Ureter (tissue), 1 donor: Measurements from ENCODE around the gene FKBP11. TPM values are rescaled to one million over a fixed set of nuclear protein-coding genes. Genes with fewer than 3 reads are reported as not detected.
A peak's percentile ranks its signal among the peaks of the same experiment; 100 is the strongest.
"Not testable (repeated sequence)": the region's sequence is repeated elsewhere in the genome, so short reads cannot be mapped to it uniquely, and the experiment has no call there.

Experiments
- DNase-seq: peaks from one replicate; pipeline ENCODE4 v3.0.0-alpha.2; 2020; ENCODE audit warnings: low spot score
- total RNA-seq: library from RNA; stranded (reverse); gene quantifications from one replicate; pipeline ENCODE4 v1.2.4, GENCODE V29; 2023
- donor health status: DM: yes; HTN: yes; CAD: no.

Gene FKBP11
- total RNA-seq, 1 donor from 2014 or later, result 24.9 TPM

DNA sequence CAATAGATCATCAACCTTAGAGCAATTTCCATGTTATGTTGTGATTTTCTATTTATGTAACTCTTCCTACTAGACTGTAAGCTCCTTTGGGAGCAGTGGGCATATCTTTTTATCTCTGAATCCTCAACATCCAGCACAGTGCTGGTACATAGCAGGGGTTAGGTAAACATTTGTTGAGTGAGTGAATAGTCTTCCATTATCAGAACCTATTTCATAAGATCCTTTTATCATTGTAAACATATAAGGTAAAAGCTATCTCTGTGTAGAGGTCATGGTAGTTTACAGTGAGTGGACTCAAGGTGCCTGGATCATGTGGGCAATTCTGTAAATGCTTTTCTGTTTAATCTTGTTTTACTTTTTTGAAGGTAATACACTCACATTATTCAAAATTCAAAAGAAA, 15.1 kb downstream of the FKBP11 start:
- no peak for DNase-seq

DNA sequence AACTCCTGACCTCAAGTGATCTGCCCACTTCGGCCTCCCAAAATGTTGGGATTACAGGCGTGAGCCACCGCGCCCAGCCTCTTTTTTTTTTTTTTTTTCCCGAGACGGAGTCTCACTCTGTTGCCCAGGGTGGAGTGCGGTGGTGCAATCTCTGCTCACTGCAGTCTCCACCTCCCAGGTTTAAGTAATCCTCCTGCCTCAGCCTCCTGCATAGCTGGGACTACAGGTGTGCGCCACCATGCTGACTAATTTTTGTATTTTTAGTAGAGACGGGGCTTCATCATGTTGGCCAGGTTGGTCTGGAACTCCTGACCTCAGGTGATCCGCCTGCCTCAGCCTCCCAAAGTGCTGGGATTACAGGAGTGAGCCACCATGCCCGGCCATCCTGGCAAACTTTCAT, 15.6 kb downstream of the FKBP11 start:
- not testable (repeated sequence) for DNase-seq

DNA sequence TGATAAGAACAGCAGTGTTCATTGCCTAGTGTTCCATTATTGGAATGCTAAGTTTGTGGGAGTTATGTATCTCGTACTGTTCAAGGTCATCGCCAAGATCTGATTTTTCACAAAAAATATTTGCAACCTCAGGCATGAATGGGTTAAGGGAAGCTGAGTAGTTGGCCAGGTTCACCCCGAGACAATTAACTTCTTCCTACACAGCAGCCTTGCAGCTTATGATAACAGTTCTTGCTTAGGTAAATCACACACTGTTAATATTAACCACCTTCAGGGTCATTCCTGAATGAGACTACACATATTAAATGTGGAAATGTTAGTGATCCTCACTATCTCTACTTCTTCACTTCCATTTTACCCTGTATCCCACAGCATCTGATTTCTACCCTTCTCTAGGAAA, 18.0 kb downstream of the FKBP11 start:
- DNase-seq, result no peak

DNA sequence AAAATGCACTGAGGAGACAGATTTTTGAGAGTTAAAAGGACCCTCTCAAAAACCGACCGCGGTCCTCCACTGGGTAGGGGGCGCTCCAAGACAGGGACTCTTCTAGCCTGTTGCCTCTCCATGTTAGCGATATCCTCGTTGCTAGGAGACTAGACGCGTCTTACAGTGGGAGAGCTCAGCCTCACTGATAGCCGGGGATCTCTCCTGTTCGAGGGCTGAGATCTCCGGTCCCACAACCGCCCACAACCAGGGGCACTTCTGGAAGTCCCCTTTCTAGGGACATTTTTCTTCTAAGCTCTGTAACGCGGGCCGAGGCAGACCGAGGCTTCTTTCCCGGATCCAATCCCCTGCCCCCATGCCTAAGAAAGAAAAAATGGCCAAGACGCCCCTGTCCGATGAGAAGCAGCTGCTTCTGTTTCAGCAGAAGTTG, 21.3 kb downstream of the FKBP11 start:
- peak; percentile 76 for DNase-seq

DNA sequence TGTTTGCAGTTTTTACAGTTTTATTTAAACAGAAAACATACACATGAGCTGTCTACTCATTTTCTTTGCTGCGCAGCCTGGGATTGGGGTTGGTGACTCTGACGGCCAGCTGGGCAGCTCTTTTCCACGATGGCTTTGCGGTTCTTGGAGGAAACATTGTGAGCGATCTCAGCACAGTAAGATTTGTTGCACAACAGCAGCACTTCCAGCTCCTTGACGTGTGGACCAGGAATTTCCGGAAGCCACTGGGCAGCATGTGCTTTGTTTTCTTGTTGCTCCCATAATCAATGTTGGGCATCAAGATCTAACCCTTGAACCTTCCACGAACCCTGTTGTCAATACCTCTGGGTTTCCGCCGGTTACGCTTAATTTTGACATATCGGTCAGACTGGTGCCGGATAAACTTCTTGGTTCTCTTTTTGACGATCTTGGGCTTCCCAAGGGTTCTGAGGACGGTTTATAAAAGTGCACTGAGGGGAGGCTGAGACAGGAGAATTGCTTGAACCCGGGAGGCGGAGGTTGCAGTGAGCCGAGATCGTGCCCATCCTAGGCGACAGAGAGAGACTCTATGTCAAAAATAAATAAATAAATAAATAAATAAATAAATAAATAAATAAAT, 21.8 kb downstream of the FKBP11 start:
- DNase-seq, result no peak

DNA sequence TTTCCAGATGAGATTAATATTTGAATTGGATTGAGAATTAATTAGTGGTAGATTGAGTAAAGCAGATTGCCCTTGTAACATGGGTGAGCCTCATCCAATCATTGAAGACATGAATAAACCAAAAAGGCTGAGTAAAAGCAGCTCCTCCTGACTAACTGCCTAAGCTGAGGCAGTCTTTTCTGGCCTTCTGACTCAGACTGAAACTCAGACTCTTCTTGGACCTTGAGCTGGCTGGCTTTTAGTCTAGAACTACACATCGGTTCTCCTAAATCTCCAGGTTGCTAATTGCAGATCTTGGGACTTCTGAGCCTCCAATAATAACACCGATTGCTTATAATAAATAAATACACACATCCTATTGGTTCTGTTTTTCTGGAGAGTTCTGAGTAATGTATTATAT, 24.0 kb downstream of the FKBP11 start:
- no peak for DNase-seq

DNA sequence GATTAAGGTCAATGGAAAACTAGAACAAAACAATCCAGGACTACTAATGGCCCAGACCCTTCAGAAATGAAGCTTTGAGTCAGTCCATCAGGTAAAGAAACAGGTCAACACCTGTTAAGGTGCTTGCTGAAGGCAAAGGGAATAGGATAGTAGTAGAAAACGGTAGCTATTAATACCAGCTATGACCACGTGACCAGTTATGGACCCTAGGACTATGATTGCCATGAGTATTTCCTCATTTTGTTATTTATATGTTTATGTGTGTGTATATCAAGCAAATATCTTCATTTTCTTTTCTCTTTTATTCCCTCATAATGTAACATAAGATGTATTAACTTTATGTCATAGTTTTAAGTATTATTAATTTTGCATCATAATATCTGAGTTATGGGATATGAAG, 25.6 kb downstream of the FKBP11 start:
- no peak for DNase-seq

DNA sequence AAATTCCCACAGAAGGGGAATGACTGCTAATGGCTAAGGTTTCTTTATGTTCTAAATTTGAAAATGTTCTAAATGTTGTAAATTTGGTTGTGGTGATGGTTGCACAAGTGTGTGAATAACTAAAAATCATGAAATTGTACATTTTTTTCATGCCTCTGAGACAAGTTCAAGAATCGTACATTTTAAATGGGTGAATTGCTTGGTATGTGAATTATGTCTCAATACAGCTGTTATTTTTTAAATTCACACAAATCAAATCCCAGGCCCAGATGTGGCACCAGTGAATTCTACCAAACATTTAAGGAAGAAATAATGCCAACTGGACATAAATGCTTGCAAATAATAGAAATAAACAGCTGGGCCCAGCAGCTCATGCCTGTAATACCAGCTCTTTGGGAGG, 31.0 kb downstream of the FKBP11 start:
- DNase-seq, result no peak

DNA sequence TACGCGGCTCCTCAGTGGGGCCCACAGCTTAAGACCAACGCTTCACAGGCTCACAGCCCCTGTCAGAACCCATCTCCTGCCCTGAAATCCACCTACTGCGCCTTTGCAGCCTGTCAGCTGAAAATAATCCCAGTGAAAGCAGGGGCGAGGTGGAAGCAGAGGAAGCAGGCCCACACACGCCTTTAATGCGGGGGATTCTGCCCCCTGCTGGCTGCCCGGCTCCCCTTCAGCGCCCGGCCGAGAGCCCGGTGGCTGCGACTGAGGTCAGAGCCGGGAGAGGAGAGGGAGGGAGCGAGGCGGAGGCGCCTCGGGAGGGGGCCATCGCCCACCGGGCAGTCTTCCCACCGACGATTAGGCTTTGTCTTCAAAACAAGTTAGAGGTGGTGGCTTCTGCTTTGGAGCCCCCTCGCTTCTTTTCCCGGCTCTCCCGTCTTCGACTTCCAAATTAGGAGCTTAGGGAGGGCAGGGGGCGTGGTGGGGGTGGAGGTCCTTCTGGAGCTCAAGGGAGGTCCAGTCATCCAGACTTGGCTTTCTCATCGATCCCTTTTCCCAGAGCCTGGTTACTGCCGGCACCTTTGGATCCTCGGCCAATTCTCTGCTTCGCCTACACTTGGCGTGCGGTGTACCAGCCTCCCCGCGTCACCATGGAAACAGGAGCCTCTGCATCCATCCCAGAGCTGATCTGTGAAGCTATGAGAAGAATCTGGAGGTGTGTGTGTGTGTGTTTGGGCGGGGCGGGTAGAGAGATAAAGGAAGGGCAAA, 34.5 kb downstream of the FKBP11 start:
- DNase-seq, result peak; percentile 82

DNA sequence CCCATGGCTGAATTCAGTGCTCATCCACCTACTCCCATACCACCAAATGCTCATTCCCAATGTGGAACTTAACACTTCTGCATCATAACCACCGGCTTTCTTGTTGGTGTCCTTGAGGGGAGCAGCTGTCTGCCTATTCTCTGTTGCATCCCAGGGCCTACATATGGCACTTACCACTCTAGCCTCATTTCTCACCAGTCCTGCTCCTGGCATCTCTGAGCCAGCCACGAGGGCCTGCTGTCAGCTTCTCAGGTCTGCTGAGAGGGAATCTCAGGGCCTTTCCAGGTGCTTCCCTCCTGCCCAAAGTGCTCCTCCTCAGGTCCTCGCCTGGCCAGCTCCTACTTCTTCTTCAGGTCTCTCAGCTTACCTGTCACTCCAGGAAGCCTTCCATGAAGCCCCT, 35.6 kb downstream of the FKBP11 start:
- no peak for DNase-seq

DNA sequence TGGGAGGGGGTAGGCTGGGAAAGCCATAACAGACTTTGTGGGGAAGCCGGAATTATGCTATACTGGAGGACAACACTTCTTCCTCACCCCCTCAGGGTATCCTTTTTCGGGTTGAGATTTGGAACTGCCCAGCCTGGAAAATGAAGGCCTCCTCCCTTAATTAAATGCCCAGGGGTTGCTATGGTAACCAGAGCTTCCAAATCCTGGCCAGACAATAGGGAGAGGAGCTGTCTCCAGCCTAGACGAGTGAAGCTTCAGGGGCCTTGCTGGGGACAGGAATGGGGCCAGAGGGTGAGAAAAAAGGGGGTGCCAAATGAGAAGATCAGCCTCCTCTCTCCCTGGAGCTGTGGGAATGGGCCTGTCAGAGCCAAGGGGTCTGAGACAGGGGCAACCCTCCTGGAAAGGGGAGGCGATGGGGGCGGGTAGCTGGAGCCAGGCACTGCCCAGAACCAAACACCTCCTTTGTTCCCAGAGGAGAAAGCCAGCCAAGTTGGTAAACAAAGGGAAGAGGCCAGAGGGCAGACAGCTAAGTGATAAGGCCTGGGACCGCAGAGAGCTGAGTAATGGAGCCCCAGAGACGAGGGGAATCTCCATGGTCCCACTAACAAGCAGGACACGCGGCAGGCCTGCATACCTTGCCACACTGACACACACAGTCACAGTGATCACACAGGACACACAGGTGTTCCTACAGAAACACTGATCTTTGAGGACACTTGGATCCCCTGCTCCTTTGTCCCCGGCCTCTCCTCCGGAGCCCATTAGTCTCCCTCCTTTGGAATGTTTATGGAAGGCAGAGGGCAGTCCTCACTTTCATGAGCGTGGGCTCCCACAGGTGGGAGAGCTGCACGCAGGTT, 41.8 kb downstream of the FKBP11 start:
- no peak for DNase-seq

DNA sequence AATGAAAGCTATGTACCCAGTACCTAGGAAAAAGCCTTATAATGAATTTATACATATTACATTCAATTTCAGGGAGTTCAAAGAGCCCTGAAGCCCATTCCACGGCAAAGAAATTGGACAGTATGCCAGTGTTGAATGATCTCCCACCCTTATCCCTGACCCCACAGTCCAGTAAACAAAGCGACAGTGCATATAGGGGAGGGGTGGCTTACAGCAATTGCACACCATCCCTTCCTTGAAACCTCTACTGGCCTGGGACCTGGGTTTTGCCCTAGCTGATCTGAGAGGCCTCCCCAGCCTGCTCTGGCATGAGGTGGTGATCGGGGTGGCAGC, 42.4 kb downstream of the FKBP11 start:
- DNase-seq, result no peak

DNA sequence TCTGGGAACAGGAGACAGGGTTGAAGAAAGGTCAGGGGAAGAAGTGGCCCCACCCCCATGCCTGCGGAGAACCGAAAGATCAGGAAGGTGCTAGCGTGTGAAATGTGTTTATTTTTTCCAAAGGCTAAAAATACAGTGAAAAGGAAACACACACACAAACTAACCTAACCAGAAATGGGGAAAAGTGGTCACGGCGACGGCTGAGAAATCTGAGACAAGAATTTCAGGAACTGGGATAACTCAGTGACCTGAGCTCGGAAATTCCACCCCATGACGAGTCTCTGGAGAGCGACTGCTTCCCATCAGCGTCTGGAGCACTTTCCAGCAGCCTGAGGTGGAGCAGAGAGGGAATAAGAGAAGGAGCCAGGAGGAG, 43.0 kb downstream of the FKBP11 start:
- no peak for DNase-seq

DNA sequence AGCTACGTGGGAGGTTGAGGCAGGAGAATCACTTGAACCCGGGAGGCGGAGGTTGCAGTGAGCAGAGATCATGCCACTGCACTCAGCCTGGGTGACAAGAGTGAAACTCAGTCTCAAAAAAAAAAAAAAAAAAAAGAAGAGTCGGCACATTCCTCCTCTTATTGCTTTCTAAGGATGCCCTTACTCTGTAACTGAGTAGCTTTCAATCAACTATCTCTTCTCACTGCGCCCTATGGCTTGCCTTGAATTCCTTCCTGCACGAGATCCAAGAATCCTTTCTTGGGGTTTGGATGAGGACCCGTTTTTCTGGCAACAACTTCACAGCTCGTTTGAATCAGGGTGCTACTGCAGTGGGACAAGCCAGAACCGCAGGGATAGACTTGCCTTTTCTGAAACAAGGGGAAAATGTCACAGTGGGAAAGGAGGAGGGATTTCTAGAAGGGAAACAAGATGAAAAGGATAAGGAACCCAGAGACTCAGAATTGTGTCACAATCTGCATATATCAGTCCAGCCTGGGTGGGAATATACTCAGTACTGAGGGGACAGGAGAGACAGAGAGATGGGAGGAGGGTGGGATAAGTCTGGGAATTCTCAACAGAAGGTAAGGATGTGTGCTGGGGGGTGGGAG, 43.5 kb downstream of the FKBP11 start:
- no peak for DNase-seq

DNA sequence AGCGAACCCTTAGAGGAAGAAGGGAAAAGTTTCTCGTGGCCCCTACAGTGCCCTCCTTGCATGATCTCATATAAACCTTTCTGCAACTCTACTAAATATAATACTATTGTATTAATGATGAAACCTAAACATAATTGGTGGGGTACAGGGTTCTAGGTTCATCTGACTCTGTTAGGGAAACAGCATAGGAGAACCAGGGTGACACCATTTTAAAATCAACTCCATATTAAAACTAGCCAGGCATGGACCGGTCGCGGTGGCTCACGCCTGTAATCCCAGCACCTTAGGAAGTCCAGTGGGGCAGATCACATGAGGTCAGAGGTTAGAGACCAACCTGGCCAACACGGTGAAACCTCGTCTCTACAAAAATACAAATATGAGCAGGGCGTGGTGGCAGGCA, 44.6 kb downstream of the FKBP11 start:
- DNase-seq, result no peak

DNA sequence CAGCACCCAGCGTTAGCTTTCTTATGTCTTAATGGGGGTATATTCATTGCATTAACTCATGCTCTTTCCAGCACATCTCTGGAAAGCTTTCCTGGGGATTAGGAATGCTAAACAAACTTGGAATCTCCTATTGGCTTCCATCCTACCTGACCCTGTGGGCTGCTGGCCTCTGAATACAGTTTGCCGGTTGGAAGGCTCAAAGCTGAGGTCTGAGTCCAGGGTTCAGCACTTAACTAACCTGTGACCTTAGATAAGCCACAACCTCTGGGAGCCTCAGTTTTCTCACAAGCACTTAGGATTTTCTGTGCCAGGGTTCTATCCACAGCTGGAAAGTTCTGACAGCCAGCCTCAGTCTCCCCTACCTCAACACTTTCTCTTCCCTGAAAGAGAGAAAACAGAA, 46.7 kb downstream of the FKBP11 start:
- no peak for DNase-seq

DNA sequence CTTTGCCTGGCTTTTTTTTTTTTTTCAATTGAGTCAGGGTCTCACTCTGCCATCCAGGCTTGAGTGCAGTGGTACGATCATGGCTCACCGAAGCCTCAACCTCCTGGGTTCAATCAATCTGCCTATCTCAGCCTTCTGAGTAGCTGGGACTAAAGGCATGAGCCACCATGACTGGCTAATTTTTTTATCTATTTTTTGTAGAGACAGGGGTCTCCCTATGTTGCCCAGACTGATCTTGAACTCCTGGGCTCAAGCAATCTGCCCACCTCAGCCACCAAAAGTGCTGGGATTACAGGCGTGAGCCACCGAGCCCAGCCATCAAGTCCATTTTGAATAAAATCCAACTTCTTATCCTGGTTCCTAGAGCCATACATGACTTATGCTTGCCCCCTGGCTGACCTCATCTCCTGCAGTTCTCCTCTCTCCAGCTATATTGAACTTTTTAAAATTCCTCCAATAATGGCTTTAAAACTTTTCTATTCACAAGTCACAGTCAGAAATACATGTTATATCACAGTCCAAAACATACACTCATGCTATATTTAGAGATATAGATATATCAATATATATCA, 49.3 kb downstream of the FKBP11 start:
- DNase-seq, result no peak

DNA sequence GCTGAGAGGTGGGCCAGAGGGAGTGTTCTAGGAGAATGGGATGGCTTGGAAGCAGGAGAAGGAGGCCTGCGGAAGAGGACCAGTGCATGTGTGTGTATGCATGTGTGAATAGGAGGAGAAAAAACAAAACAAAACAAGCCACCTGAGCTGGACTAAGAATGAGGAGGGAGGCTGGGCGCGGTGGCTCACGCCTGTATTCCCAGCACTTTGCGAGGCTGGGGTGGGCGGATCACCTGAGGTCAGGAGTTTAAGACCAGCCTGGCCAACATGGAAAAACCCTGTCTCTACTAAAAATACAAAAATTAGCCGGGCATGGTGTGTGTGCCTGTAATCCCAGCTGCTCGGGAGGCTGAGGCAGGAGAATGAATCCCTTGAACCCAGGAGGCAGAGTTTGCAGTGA, 51.8 kb downstream of the FKBP11 start:
- DNase-seq, result not testable (repeated sequence)

DNA sequence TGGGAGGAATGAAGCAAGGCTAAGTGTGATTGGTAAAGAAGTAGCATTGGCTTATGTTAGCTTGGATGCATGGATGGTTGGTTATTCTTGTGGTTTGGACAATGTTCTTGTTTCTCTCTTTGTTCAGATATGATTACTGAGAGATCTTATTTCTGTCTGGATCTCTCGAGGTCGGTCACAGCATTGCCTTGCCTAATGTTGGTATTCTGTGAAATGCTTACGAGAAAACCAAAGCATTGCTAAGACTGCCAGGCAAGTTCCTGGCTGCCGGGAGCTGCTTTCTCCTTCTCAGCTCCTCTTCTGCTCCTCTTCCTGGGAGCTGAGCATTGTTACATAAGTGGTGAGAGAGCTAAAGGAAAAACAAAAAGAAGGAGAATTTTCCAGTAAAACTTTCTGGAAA, 52.2 kb downstream of the FKBP11 start:
- no peak for DNase-seq
